GM19397 (cell line): ENCODE results near the gene TEAD1.

Source experiments
- ATAC-seq: cut with Tn5 transposase; IDR thresholded peaks from one replicate; pipeline ENCODE4 v1.9.1; 2021; ENCODE audit warnings: mild to moderate bottlenecking, moderate library complexity; ENCODE audit not compliant: unreplicated experiment

Gene TEAD1

GRCh38 chr11:12806113-12806512 lies 131.9 kb downstream of the TEAD1 start:
- no peak for ATAC-seq

DNA sequence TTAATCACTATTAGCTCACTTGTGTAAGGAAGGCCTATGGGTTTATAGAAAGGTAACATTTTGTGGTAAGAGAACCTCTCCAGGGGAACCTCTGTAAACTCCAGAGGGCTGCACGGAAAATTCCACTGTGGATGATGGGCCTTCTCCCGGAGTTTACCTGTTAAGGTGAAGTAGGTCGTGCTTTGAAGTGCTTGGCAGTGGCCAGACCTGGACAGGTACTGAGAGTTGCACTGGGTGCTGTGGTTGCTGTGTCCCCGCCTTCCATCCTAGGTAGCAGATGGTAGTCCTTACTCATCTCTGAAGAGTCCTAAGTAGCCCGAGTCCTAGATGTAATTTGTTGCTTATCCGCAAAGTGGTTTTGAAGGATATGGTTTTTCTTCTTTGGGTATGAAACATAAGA lies 133.4 kb downstream of the TEAD1 start:
- ATAC-seq, result no peak

GRCh38 chr11:12808519-12808918 lies 134.3 kb downstream of the TEAD1 start:
- no peak for ATAC-seq

- ATAC-seq, result no peak
Measured at GRCh38 chr11:12809364-12809763, 135.1 kb downstream of the TEAD1 start.

- ATAC-seq, result no peak
Measured at GRCh38 chr11:12809864-12810567, 135.8 kb downstream of the TEAD1 start.

- no peak for ATAC-seq
Measured at GRCh38 chr11:12810568-12810894, 136.3 kb downstream of the TEAD1 start.

DNA sequence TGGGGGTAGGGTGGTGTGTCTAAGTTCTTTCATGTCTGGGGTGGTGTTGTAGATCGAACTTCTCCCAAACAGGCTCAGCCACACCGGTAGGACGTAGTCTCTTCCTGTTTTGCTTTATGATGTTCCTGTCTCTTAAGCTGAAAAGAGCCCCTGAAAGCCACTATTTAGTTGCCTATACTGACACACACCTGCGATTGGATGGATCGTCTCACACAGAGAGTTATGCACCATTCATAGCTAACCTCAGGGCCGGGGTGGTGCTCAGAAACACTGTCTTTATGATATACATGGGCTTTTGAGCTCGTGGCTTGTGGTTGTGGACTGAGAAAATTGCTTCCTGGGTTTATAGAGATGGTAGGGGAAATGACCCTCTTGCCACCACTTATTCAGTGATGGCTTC lies 137.6 kb downstream of the TEAD1 start:
- ATAC-seq, result no peak

- no peak for ATAC-seq
Measured at GRCh38 chr11:12812849-12813248, 138.6 kb downstream of the TEAD1 start.

DNA sequence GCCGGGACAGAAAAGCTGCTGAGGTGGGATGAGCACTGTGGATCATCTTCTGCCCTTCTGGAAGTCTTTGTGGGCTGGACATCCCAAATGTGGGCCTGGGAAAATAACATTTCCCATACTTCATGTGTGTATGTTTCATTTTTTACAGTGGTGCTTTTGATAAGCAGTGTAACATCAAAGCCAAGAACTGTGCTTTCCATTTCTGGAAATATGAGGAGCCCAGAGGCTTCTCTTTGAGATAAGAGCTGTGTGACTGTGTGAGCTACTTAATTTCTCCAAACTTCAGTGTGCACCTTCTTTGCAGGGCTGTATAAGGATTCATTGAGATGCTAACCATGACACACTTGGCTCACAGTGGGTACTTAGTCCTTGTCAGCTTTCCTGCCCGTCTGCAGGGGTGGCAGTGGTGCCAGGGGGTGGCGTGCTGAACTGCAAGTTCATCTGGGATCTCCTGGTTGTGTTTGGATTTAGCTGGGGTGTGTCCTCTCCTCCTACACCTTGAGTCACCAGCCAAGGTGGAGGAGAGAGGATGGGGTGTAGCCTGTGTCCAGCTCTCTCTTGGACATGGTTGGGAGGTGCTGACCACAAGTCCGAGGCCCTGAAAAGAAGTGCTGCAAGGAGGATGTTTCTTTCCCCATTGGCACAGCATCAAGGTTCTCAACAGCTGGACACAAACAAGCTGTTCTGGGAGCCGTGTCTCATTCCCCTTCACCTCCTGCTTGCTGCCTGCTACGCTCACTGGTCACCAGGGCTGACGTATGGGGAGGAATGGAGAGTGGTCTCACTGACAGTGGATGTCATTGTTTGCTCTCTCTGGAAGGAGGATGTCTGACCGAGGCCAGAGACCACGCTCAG lies 139.4 kb downstream of the TEAD1 start:
- ATAC-seq, result no peak

DNA sequence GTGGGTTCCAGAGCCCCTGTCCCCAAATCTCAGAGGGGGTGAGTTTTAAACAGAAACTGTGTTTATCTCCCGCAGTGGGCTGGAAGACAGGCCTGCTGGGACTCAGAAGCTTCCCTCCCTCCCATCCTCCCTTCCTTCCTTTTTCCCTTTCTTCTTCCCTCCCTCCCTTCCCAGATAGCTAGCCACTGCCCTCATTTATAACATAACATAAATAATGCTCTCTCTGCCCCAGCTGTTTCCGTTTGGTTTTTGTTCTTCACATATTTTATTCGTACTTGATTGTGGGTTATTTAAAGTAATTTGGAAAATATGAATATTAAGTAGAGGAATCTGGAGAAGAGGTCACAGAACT lies 140.9 kb downstream of the TEAD1 start:
- no peak for ATAC-seq

DNA sequence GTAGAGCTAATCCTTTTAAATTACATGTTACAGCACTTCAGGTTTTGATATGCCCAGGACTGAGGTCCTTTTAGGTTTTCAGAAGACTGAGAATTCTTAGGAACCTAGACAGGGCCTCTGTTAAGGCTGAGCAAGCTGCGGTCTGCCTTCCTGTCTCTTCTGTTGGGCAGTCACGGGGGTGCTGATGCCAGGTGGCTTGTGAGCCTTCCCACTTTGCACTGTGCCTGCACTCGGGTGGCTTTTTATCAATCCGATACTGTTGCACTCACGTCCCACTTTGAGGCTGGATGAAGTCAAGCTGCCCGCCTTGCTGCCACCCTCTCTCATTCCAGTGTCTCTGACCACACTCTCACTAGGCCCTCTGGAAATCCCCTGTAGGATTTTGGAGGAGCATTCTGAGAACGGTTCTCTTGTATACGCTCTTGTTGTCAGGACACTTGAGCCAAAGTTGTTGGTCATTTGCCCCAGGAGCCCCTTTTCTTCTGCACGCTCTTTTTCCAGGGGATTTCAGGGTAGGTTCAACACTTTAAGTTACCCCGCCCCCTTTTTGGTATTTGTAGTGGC lies 141.8 kb downstream of the TEAD1 start:
- ATAC-seq, result no peak

GRCh38 chr11:12817681-12818332 lies 143.6 kb downstream of the TEAD1 start:
- no peak for ATAC-seq

DNA sequence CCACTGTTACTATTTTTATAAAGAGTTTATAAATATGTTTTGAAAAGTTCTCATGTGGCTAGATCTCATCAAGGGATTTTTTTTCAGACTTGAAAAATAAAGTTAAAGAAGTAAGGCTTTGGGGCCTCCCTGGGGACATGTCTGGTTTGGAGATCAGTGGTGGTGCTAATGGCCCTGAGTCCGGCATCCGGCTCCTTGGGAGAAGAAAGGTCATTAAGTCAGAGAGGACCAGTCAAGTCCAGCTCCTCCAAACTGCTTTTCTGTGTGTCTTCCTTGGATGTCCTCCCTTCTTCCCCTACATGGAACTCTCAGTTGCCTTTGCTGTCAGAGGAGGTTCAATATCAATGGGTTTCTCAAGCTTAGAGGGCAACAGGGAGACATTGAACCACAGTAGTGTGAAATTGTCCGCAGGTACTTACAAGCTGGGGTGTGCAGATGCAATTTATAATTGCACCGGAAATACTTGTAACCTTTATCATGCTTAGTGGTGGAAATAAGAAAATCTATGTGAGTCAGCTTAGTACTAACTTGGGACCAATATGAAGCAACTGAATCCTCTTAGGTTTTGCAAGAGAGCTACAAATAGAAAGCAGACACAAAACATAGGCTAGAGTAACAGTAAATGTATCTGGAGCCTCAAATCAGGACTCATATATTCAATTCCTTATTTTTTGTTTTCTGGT lies 144.3 kb downstream of the TEAD1 start:
- no peak for ATAC-seq

DNA sequence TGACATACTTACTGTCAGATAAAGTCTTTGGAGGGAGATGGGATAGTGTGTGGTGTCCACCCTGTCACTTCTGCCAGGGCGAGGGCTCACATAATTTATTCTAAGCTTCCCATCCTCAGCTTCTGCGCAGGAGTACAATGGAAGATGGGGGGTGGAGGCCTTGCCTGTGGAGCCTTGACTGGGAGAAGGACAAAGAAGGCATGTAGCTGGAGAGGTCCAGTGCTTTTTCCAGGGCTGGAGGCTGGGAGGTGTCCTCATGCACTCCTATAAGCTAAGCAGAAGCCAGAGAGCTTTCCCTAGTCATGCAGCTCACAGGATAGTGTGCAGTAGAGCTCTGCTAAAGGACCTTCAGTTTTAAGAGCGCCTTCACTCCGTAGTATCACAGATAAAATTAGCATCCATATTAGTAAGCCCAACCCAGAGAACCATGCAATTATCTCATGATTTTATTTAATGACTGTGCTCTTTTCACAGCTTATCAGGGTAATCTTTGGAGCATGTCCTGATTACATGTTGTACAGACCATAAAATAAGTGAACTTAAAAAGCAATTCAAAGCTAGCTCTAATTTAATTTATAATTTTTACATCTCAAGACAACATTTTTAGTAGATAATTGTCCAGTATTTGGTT lies 148.3 kb downstream of the TEAD1 start:
- ATAC-seq, result no peak

- no peak for ATAC-seq
Measured at GRCh38 chr11:12824281-12825041, 150.2 kb downstream of the TEAD1 start.

DNA sequence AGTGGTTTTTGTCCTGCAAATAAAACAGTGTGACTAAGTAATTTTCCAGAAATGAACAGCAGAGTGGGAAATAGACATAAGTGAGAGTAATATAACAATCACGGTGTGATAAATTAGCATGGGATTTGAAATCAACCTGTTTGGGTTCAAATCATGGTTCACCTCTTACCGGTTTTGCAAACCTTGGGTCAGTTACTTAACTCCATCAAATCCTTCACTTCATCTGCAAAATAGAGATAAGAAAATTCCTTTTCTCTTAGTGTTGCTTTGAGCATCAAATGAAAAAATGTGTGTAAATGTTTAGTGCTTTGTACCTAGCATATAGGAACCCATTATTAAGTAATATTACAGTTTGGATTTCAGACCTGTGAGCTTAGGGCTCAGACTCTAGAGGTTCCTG lies 152.2 kb downstream of the TEAD1 start:
- no peak for ATAC-seq

DNA sequence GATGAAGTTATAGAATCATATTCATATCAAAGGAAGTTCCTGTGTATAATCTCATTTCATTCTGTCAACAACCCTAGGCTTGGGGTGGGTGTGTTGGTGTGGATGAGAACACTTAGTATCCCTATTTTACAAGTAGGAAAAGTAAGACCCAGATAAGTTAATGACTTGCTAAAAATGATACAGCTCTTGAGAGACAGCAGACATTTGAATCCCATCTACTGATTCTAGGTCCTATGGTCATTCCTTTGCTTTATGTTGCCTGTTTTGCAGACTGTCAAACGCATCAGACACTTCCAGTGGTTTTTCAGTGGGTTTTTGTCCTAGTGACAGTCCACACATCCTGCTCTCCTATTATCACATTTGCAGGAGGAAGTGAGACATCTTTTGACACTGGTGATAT lies 153.1 kb downstream of the TEAD1 start:
- ATAC-seq, result no peak

DNA sequence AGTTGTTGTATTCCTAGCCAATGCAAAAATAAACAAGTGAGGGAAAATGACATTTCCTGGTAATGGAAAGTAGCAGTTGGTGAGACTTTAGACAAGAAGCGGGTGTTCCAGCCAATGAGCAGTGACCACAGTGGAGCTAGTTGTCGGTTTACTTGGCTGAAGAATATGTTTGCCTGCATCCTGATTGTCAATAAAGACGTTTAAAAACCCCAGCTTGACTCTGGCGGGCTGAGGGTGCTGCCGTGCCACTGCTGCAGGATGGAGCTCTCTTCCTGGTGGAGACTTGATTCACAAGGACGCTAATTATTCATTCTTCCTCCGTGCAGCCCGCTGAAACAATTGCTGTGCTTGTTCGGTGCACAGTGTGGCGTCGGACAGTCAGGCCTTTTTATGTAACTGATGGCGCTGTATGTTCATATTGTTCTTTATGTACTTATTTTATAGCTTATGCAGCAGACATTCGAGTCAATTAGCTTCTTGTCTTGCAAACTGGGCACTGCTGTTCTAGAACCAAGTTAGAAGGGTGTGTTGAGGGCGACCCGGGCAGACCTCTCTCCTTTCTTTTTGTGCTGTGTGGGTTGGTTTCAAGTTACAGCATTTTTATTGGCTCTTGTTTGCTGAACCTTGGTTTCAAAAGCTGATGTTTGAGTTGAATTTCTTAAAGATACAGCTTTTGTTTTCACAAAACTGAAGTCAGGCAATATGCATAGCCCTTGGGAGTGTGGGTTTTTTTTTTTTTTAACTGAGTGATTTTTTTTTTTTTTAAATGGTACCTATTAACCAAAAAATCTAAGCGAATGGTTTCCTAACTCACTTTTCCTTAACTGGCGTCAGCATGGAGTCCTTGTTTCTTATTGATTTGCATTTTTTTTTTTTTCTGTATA lies 153.9 kb downstream of the TEAD1 start:
- no peak for ATAC-seq

DNA sequence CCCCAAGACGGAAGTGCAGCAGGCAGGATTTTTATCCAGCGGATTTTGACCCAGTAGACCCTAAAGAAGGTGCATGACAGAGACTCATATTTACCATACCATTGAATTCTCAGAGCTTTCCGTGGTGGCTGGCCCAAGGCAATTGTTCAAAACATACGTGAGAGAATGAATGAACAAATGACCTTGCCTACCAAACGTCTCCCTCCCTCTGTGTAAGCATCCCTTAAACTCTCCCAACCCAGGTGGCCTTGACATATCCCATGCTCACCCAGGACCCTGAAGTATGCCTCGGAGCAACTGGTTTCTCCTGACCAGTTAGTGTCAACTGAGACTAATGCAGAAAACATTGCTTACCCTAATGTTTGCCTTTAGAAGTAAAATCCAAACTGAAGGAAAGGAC lies 154.9 kb downstream of the TEAD1 start:
- no peak for ATAC-seq
